Measurements from ENCODE around the gene E4F1. TPM values are rescaled to one million over a fixed set of nuclear protein-coding genes. Genes with fewer than 3 reads are reported as not detected.

Gene E4F1
- total RNA-seq, 1 donor from 2014 or later, result 10.7 TPM

DNA sequence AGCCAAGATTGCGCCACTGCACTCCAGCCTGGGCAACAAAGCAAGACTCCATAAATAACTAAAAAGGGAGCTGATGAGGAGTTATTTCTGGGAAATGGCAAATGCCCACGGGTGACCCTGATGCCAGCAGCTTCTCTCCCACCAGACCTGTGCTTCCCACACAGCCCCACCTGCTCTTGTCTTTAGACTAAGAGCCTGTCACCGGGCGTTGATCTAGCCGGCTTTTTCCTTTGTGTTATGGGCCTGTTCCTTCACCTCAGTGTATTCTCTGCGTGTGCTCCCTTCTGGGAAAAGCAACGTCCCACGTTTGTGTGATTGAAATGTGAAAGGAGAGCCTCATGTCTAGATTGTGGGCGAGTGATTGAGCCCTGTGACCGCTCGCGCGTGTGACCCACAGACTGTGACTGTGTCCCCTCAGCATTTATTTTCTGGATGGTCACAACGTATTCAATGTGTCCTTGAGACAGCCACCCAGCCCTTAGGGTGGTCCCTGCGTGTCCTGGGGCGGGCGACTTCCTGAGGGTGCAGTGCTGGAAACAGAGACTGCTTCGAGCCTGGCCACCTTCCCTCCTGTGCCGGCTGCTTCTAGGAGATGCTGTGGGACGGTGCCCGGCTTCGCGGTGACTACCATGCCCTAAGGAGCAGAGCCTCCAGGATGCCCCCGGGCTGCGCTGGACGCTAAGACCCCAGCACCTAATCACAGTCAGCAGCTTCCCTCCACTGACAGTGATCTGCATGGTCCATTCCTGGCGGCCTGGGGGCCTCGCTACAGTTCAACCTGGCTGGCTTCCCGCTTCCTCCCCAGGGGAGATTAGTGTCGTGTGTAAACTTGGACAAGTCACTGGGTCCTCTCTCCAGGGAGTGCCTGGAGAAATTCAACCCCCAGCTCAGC, 52.3 kb downstream of the E4F1 start:
- ATAC-seq, result no peak

DNA sequence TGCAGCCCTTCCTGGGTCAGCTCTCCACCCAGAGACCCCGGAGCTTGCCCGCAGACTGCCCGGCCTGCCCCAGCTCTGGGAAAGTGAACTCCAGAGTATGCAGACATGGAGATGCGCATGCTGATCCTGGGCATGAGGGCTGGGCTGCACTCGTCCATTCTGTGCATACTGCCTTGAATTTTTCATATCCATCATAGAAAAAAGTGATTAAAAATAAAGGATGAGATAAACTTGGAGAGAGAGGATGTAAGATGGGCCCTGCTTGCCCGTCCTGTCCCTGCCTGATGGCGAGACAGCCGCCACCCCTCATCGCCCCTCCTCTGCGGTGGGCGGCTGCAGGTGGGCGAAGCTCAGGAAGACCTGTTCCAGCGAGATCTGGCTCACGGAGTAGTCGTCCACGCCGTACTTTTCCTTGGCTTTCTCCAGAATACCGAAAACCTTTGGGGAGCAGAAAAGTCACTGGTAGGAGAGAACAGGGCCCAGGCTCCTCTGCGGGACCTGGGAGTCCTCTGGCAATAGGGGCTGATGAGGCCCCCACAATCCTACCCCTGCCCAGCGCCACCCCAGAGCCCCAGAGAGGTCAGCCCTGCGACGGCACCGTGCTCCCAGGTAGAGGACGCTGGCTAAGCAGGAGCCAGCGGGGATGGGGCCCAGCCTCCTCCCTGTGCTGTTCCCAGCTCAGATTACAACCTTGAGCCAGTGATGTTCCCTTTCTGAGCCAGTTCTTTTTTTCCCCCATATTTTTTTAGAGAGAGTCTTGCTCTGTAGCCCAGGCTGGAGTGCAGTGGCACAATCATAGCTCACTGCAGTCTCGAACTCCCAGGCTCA, 53.2 kb downstream of the E4F1 start:
- ATAC-seq, result no peak

DNA sequence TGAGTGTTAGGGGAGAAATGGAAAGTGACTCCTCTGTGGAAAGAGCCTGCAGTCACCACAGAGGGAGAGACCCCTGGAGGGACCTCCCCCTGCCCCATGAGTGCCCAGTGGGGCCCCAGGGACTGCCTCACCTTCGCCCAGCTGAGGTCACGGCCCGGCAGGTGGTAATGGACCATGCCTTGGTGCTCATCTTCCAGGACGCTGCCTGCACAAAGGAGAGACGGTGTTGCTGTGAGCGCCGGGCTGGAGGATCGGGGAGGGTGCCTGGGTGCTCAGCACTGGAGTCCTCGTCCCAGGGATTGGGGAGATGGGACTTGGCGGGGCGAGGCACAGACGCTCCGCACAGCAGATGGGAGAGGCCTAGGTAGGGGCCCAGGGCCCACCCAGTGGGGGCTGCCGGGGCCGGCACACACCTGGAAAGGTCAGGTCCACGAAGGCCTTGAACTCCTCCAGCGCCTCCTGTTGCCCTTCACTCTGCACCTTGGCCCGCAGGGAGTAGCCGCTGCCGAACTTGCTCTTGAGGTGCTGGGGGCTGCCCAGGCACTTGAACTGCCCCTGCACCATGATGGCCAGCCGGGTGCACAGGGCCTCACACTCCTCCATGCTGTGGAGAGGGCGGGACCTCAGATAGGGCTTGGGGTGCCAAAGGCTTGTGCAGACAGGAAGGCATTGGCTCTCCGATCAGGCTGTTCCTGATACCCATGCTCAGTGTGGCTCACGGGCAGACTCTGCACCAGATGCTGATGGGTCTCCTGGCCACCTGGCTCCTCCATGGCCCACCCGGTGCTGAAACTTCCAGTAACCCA, 54.3 kb downstream of the E4F1 start:
- ATAC-seq, result peak; percentile 9

DNA sequence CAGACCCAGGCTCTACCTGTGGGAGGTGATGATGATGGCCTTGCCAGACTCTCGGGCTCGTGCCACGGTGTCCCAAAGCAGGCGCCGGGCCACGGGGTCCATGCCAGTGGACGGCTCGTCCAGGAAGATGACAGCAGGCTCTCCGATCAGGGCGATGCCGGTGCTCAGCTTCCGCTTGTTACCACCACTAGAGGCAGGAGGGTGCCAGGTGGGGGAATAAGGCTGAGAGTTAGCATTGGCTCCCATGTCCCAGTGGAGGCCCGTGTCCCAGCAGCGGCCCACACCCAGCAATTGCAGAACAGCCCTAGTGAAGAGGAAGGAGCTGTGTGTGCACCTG, 54.8 kb downstream of the E4F1 start:
- no peak for ATAC-seq

DNA sequence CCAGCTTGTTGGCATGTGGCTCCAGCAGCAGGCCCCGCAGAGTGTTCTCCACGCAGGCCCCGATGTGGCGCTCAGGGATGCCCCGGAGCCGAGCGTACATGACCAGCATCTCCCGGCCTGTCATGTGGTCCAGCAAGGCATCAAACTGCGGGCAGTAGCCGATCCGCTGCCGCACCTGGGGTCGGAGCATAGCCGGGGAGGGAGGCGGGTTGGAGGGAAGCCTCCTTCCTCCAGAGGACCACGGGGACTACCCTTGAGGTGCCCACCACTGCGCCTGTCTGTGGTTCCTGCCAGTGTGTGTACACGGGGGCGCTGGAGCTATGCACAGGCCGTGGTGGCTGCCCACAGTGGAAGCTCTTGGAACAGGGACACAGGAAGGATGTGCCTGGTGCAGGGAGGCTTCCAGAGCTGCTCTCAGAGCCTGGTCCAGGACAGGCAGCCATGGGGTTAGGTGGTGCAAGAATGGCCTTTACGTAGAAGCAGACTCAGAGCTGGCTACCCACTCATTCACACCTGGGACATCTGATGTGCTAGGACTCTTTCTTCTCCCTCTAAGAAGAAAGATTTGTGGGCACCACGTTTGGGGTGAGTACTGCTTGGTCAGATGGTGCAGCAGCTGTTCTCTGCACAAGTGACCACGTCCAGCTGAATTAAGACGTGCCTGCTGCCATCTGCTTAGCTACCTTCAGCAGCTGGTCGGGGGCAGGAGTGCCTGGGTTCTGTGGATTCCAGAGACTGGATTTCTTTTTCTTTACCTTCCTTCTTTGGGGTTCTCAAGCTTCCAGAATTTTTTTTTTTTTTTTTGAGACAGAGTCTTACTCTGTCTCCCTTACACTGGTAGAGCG, 55.8 kb downstream of the E4F1 start:
- peak; percentile 10 for ATAC-seq

DNA sequence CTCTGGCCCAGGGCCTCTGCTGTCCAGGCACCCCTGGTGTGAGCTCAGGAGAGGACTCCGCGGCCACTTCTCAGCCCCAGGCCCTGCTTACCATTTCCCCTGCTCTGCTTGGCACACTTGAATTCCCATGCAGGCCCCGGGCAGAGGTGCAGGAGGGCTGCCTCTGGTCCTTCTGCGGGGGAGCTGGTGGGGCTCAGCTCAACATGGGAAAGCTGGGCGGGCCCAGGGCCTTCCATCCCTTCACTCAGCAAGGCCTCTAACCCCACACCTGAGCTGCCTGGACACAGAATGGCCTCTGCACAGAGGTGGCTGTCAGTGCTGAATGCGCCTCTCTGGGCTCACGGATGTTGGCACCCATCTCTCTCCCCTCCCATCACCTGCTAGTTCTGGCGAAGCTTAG, 57.1 kb downstream of the E4F1 start:
- ATAC-seq, result no peak

DNA sequence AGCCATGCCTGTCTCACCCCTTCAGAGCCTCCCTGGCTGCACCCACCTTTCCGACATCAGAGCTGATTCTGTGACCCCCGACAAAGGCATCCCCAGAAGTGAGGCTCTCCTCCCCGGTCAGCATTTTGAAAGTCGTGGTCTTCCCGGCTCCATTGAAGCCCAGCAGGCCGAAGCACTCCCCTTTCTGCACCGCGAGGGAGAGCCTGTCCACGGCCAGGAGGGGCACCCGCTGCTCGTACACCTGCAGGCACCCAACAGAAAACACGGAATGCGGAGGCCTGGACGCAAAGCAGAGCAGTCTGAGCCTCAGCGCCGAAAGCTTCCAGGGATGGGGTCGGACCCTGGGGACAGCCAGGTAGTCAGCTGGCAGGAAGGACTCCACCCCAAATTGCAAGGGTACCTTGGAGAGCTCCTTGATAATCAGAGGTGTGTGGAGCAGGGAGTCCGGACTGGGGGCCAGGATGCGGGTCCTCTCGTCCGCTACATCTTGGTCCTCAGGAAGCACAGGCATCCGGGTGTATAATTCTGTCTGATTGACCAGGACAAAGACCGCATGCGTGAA, 57.7 kb downstream of the E4F1 start:
- no peak for ATAC-seq

DNA sequence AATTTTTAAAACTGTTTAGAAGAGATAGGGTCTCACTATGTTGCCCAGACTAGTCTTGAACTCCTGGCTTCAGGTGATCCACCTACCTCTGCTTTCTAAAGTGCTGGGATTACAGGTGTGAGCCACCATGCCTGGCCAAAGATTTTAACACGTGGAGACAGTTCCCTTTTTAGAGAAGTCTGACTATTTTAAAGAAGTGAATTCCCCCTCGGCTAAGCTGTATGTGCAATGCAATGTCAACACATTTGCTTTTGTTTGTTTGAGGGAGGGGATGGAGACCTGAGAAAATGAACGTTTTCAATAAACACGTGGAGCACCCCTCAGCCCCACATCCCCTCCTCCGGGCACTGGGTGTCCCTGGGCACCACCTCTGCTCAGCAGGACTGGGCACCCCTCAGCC, 58.9 kb downstream of the E4F1 start:
- ATAC-seq, result no peak

DNA sequence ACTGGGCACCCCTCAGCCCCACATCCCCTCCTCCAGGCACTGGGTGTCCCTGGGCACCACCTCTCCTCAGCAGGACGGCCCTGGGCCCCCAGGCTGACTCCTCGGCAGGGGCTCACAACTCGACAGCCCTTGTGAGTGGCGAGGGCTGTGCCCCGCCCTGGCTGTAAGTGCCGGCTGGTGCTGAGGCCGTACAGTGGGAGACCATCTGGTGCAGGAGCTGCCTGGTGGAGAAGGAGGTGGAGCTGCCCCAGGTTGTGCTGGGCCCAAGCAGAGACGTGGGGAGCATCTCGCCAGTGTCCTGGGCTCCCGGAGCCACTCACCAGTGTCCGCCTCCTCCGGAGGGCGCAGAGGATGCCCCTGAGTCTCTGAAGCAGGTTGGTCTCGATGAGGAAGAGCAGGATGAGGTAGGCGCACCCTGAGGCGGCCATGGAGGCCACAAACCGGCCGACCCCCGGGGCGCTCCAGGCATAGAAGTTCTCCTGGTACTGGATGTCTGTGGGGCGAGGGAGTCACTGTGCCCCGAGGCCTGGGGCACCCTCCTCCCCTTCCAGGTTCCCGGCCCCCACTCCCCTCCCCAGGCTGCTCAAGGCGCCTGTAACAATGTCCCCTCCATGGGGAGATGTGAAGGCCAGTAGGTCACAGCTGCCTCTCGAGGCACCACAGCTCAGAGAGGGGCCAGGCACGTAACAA, 59.6 kb downstream of the E4F1 start:
- ATAC-seq, result no peak

DNA sequence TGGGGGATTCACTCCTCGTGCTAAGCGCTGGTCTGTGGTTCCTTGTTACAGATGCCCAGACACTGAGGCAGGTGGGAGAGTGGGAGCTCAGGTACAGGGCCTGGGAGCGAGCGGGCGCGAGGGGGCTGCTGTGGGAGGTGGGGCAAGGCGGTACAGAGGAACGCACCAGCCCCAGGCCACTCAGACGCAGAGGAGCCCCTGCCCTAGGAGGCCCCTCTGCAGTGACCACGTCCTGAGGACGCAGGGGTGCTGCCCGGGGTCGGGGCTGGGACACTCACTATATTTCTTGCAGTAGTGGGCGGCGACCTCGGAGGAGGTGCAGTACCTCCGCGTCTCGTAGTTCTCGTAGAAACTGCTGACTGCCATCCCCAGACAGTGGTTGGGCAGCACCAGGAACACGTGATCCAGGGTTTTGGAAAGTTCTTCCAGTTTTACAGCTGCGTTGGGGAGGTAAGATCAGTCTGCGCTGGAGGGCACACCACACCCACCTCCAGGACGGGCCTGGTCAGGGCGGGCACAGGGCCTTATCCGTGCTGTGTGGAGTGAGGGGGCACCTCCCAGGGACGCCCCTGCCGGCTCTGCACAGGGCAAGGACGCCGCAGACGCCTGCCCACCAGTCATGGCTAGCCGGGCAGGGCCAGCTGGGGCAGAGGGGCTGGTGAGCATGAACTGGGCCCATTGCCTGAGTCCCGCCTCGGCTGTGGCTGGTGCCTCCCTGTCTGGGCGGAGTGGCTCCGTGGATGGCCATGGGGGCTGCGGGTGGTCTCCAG, 60.8 kb downstream of the E4F1 start:
- ATAC-seq, result peak; percentile 32

DNA sequence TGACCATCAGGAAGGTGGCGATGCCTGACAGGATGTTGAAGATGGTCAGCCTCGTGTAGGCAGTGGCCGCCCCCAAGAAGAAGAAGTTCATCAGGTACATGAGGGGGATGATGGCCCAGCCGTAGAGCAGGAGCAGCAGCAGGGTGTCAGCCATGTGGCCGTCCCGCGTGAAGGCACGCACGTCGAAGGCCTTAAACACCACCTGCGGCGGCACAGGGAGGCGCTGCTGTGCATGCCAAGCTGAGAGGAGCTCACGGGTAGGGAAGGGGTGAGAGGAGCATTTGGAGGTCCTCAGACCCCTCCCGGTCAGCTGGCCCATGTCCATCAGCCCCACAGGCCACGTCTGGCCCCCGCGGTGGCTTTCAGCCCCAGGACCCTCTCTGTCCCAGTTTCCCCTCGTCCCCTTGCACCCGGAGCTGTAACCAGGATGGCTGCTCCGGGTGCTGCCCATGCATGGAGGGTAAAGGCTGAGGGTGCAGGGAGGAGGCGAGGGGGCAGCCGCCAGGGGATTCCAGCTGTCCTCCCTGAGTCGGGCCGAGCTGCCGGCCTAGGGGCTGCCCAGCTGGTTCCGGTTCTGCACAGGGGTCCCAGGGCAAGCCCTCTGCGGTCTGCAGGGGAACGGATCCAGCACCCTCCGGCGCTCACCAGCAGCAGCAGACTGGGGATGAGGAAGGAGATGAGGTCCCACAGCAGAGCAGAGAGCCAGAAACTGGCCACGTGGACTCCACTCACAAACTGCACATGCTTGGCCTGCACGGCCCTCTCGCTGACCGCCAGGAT, 61.6 kb downstream of the E4F1 start:
- no peak for ATAC-seq

Other genes starting within 250 kb of the E4F1 start
- gene NOXO1, start 242.1 kb upstream of the E4F1 start, total RNA-seq, result 4.6 TPM
- gene GFER, start 239.4 kb upstream of the E4F1 start, total RNA-seq, result 17.0 TPM
- 0.16 TPM for gene SYNGR3, start 233.6 kb upstream of the E4F1 start, total RNA-seq
- 41.0 TPM for gene ZNF598, start 213.8 kb upstream of the E4F1 start, total RNA-seq
- gene NPW, start 203.8 kb upstream of the E4F1 start, total RNA-seq, result 0.80 TPM
- 21.6 TPM for gene NHERF2, start 196.7 kb upstream of the E4F1 start, total RNA-seq
- gene NTHL1, start 175.8 kb upstream of the E4F1 start, total RNA-seq, result 15.8 TPM
- 49.5 TPM for gene TSC2, start 175.6 kb upstream of the E4F1 start, total RNA-seq
- gene PKD1, start 87.7 kb upstream of the E4F1 start, total RNA-seq, result 34.8 TPM
- 6.0 TPM for gene RAB26, start 75.0 kb upstream of the E4F1 start, total RNA-seq
- 96.6 TPM for gene TRAF7, start 67.8 kb upstream of the E4F1 start, total RNA-seq
- 0.08 TPM for gene CASKIN1, start 27.0 kb upstream of the E4F1 start, total RNA-seq
- 28.5 TPM for gene MLST8, start 18.1 kb upstream of the E4F1 start, total RNA-seq
- 0.36 TPM for gene BRICD5, start 12.7 kb upstream of the E4F1 start, total RNA-seq
- 6.6 TPM for gene PGP, start 8.8 kb upstream of the E4F1 start, total RNA-seq
- 0.12 TPM for gene DNASE1L2, start 12.9 kb downstream of the E4F1 start, total RNA-seq
- 65.8 TPM for gene ECI1, start 28.0 kb downstream of the E4F1 start, total RNA-seq
- gene RNPS1, start 44.5 kb downstream of the E4F1 start, total RNA-seq, result 104 TPM
- gene ABCA3, start 117.1 kb downstream of the E4F1 start, total RNA-seq, result 1.2 TPM
- gene CCNF, start 205.9 kb downstream of the E4F1 start, total RNA-seq, result 11.1 TPM
- gene TEDC2, start 236.5 kb downstream of the E4F1 start, total RNA-seq, result 3.1 TPM
- 0.08 TPM for gene NTN3, start 247.7 kb downstream of the E4F1 start, total RNA-seq

Data from esophagus mucosa (tissue), 1 donor.